Measurements from ENCODE around the gene MAJIN. TPM values are rescaled to one million over a fixed set of nuclear protein-coding genes. Genes with fewer than 3 reads are reported as not detected.

The MAJIN gene
- polyA plus RNA-seq, 3 donors: not detected

- Mint-ChIP-seq H3K4me3 (peak within 1 kb of the TSS; percentile 90 to 98), H3K27ac (peak within 1 kb of the TSS; percentile 96 to 100 (median 99)), H3K4me1 (peaks cover 16% of the 10 kb centered on the region), H3K27me3 (ENCODE audit: low read depth in 3 of 3) (peaks cover under 1 to 5% (median 3%) of the 10 kb centered on the region in 3 donors), H3K36me3 (peaks cover 25 to 27% of the 10 kb centered on the region in 2 donors), H3K9me3 (no peaks in the 10 kb centered on the region)
- Histone ChIP-seq H3K27ac (ENCODE audit: low read depth in 1 of 2, low read length in 2 of 2) (peak within 1 kb of the TSS; percentile 67 to 99), H3K4me3 (replicated peaks in 1 of 3; ENCODE audit: low read depth in 2 of 3, low read length in 3 of 3) (peak within 1 kb of the TSS; percentile 60 to 95 (median 63)), H2AFZ (ENCODE audit: insufficient read depth, low read depth, low read length, poor library complexity, severe bottlenecking) (peak within 1 kb of the TSS; percentile 100), H3K4me1 (ENCODE audit: control insufficient read depth in 1 of 2, insufficient read depth in 2 of 2, low read length in 2 of 2) (peaks cover 14 to 27% of the 10 kb centered on the region in 2 donors), H3K36me3 (replicated peaks in 1 of 2; ENCODE audit: control insufficient read depth in 1 of 2, insufficient read depth in 2 of 2, low read length in 2 of 2) (peaks cover 4 to 24% of the 10 kb centered on the region in 2 donors), H3K27me3 (ENCODE audit: control insufficient read depth in 2 of 2, insufficient read depth in 2 of 2, low read length in 2 of 2) (no peaks in the 10 kb centered on the region), H3K79me2 (ENCODE audit: insufficient read depth, low read length) (no peaks in the 10 kb centered on the region), H3K4me2 (replicated peaks; ENCODE audit: extremely low read depth, low read length, poor library complexity, severe bottlenecking) (peak within 1 kb of the TSS; percentile 98), H3K9ac (ENCODE audit: insufficient read depth, low read length, poor library complexity, severe bottlenecking) (peak within 1 kb of the TSS; percentile 83), H4K20me1 (ENCODE audit: insufficient read depth, low read length) (no peaks in the 10 kb centered on the region), H3K9me3 (replicated peaks in 1 of 2; ENCODE audit: control insufficient read depth in 1 of 2, insufficient read depth in 1 of 2, low read length in 2 of 2) (no peaks in the 10 kb centered on the region)
- intact Hi-C loops (cut with micrococcal nuclease): loop anchor here in 1 of 2 donors (1.0 kb wide), 1 partner anchor 89 kb away; no protein-coding TSS in a partner anchor
- WGBS (ENCODE audit: insufficient coverage): 2% methylated on average over 45 of the region's 47 CpGs
- no peak for TF ChIP-seq CTCF (IDR thresholded peaks at IDR 0.05)
- peak; percentile 91 to 94 (median 93) for DNase-seq
Observed at GRCh38 chr11:64923944-64924909, 47.7 kb downstream of the MAJIN start, which contains the start of gene PPP2R5B. Gene PPP2R5B (plus strand): TSS chr11:64924689. CDS start chr11:64925735, 1,046 bp downstream.

GRCh38 chr11:64923151-64923661, 48.7 kb downstream of the MAJIN start:
- Histone ChIP-seq H3K36me3 (replicated peaks in 1 of 2; ENCODE audit: control insufficient read depth in 1 of 2, insufficient read depth in 2 of 2, low read length in 2 of 2) (peaks cover 0 to 14% of the 10 kb centered on the region in 2 donors), H3K27ac (ENCODE audit: low read depth in 1 of 2, low read length in 2 of 2) (peak overlapping the region in 1 of 2 donors; percentile 99), H4K20me1 (ENCODE audit: insufficient read depth, low read length) (no peaks in the 10 kb centered on the region), H3K4me3 (replicated peaks in 1 of 3; ENCODE audit: low read depth in 2 of 3, low read length in 3 of 3) (no peak overlapping the region), H3K4me2 (replicated peaks; ENCODE audit: extremely low read depth, low read length, poor library complexity, severe bottlenecking) (peak overlapping the region; percentile 98), H3K79me2 (ENCODE audit: insufficient read depth, low read length) (no peaks in the 10 kb centered on the region), H3K9ac (ENCODE audit: insufficient read depth, low read length, poor library complexity, severe bottlenecking) (no peak overlapping the region), H3K9me3 (replicated peaks in 1 of 2; ENCODE audit: control insufficient read depth in 1 of 2, insufficient read depth in 1 of 2, low read length in 2 of 2) (no peaks in the 10 kb centered on the region), H2AFZ (ENCODE audit: insufficient read depth, low read depth, low read length, poor library complexity, severe bottlenecking) (peak overlapping the region; percentile 100), H3K27me3 (ENCODE audit: control insufficient read depth in 2 of 2, insufficient read depth in 2 of 2, low read length in 2 of 2) (no peaks in the 10 kb centered on the region), H3K4me1 (ENCODE audit: control insufficient read depth in 1 of 2, insufficient read depth in 2 of 2, low read length in 2 of 2) (peaks cover 14 to 27% of the 10 kb centered on the region in 2 donors)
- 95% methylated on average over 11 of the region's 11 CpGs for WGBS (ENCODE audit: insufficient coverage)
- H3K9me3 Mint-ChIP-seq: no peaks in the 10 kb centered on the region
- peak overlapping the region in 1 of 7 donors; percentile 99 for H3K27ac Mint-ChIP-seq
- intact Hi-C loops (cut with micrococcal nuclease): no loop called here
- no peak for TF ChIP-seq CTCF (IDR thresholded peaks at IDR 0.05)
- DNase-seq: no peak
- H3K4me3 Mint-ChIP-seq: no peak overlapping the region
- peaks cover 16% of the 10 kb centered on the region for H3K4me1 Mint-ChIP-seq
- peaks cover 15 to 16% of the 10 kb centered on the region in 2 donors for H3K36me3 Mint-ChIP-seq
- peaks cover 0 to 5% (median 3%) of the 10 kb centered on the region in 3 donors for H3K27me3 Mint-ChIP-seq (ENCODE audit: low read depth in 3 of 3)
